Measurements from ENCODE around the gene ETS1.

Gene ETS1

GRCh38 chr11:128564642-128565245 lies 22.6 kb downstream of the ETS1 start:
- no peak for DNase-seq

GRCh38 chr11:128563942-128564641 lies 23.3 kb downstream of the ETS1 start:
- DNase-seq, result no peak

- no peak for DNase-seq
Observed at GRCh38 chr11:128563308-128563707, 24.1 kb downstream of the ETS1 start.

DNA sequence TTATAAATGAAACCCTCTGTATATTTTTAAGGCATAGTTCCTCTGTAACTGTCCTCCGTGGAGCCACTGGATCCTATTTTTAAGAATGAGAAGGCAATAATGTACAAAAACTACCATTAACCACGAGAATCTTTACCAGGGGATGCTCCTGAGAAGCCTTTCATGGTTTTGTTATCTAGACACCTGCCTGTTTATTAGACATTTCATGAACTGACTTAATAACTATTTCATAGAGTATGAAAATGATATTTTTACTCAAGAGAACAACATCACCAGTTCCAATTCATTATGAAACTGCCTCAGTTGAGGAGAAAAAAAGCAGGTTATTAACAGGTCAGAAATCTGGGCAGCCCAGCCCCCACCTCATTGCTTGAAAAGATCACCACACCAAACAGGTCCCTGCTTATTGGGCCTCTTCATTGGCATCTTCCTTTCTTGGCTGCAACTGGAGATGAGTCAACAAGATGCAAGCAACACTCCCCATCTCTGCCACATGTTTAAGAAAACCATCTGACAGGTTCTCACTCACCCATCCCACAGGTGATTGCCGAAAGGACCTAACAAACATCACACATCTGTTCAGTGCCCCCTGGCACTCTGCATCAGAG lies 27.8 kb downstream of the ETS1 start:
- no peak for DNase-seq

- no peak for DNase-seq
Observed at GRCh38 chr11:128555606-128556005, 31.8 kb downstream of the ETS1 start.

DNA sequence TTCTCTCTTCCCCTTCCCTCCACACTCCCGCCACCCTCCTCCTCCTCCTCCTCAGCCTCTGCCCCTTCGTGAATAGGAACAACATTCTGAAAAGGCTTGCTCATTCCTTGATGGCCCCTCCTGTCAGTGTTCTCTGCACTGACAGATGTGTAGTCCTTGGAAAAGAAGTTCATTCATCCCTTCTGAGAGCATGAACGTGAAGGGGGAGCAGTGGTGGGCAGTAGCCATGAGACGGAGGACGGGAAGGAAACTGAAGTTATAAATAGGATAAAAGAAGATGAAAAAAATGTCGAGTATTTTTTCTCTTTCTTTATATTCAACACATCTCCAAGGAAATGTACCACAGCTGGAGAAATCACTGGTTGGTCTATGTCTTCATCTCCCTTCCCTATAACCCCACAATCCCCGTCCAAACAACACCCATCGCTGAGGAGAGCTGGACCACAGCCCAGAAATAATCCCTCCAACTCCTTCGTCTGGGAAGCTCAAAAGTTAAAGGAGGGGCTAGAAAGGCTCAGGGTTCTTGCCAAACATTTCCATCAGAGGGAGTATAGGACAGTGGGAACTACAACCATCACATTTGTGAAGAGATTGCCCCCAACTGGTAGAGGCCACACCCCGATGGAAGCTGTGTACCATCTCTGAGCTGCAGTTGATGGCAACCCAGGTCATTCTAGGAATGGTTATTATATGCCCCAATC lies 33.5 kb downstream of the ETS1 start:
- no peak for DNase-seq

- no peak for DNase-seq
Observed at GRCh38 chr11:128552783-128553661, 34.3 kb downstream of the ETS1 start.

- DNase-seq, result no peak
Observed at GRCh38 chr11:128551611-128552335, 35.6 kb downstream of the ETS1 start.

DNA sequence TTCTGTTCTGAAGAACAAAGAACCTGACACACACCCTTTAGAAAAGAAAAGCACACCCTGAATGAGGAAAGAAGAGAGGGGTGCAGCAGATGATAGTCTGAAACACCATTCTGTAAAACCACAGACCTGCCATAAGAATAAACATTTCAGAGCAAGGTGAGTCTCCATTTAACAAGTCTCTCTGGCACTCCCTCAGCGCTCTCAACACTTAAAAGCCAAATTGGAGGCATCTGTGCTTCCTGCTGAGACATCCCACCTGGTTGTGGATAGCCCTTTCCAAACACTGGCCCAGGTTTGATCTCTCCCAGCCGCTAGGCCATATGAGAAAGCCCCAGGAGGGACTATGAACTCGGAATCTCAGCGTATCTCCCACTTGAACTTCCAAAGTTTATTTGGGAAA lies 36.3 kb downstream of the ETS1 start:
- DNase-seq, result no peak

- no peak for DNase-seq
Observed at GRCh38 chr11:128550261-128550821, 37.0 kb downstream of the ETS1 start.

- no peak for DNase-seq
Observed at GRCh38 chr11:128549256-128549944, 38.0 kb downstream of the ETS1 start.

- no peak for DNase-seq
Observed at GRCh38 chr11:128548649-128549255, 38.6 kb downstream of the ETS1 start.

DNA sequence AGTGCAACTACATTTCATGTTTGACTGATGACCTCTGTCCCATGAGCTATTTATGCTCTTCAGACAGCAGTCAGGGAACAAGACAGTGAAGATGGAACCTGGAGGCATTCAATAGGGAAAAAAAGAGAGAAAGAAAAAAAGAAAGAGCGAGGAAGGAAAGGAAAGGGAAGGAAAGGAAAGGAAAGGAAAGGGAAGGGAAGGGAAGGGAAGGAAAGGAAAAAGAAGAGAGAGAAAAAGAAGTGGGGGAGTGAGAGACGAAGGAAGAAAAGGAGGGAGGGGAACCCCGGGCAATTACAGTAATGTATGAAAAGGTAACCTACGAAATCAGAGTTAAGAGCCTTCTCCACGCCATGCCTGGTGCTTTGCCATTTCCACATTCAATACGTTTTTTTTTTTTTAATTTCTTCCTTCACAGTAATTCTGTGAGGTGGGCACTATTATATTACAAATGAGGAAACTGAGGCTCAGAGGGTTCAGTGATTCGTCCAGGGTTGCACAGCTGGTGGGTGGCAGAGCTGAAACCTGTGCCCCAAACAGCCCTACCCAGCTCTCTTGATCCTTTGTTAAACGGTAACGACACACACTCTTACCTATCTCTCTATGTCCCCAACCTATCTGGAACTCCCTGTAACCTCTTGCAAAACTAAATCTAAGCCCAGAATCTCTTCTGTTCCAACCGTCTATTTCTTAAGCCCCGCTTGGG lies 39.3 kb downstream of the ETS1 start:
- DNase-seq, result no peak

DNA sequence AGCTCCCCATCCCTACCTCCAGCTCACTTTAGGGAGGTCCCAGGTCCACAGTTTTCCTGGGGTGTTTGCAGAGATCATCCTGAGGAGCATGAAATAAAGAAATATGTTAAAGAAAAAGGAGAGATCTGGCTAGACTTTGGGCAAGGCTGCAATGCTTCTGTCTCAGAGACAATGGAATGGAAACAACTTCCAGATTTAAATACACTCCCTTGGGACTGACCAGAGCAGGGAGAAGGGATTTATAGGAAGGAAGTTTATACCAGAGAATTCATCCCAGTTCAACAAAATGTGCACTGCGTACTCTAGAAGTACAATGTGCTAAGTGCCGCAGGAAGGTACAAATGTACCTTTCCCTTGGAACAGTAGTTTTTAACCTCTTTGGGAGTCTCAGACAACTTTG lies 40.4 kb downstream of the ETS1 start:
- DNase-seq, result no peak

GRCh38 chr11:128544471-128545051 lies 42.8 kb downstream of the ETS1 start:
- no peak for DNase-seq

GRCh38 chr11:128540469-128540868 lies 46.9 kb downstream of the ETS1 start:
- no peak for DNase-seq

DNA sequence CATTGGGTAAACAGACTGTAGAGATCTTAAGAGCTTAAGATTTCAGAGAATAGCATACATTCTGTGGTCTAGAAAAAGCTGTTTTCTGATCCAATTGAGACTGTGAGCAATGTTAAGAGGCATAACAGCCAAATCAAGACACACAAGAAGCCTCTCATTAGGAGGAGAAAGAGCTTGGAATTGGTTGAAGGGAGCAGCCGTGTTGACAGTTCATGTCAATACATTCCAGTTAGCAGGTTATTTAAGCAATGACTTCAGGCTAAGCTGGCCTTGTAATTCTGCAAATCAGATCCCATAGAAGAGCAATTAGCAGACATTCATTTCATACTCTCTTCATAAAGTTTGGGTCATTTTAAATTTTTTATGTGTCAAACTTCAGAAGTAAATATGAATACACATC lies 50.9 kb downstream of the ETS1 start:
- no peak for DNase-seq

GRCh38 chr11:128535468-128536457 lies 51.6 kb downstream of the ETS1 start:
- DNase-seq, result no peak
